Common myeloid progenitor, CD34-positive (primary cell): ENCODE results near the gene OR13C4. TPM values are rescaled to one million over a fixed set of nuclear protein-coding genes. Genes with fewer than 3 reads are reported as not detected.

Experiments
- CTCF ChIA-PET: fragments of 350-600 bp; sonication (Branson Sonifier 250); formaldehyde crosslinking; loops from one replicate; lab custom pipeline; 2021; ENCODE audit warnings: antibody characterized with exemption; lab: Charles Lee
- POLR2A ChIA-PET: fragments of 350-600 bp; sonication (Branson Sonifier 250); formaldehyde crosslinking; loops from one replicate; lab custom pipeline; 2021; ENCODE audit warnings: antibody characterized with exemption; lab: Charles Lee
- DNase-seq, 3 donors: peaks; one replicate each; pipeline versions ENCODE4 v3.0.0 to v3.0.0-alpha.2; 2013
- H3K27ac ChIP-seq, 2 experiments: 1 replicate in 1 of 2; 2 replicates in 1 of 2; pipeline ENCODE4 v1.7.0; 2013; ENCODE audit warnings: inconsistent platforms in 2 of 2, low read length in 2 of 2, mild to moderate bottlenecking in 2 of 2, low read depth in 1 of 2, moderate library complexity in 1 of 2; ENCODE audit not compliant: severe bottlenecking in 2 of 2, insufficient read depth in 1 of 2, poor library complexity in 1 of 2
- H3K27me3 ChIP-seq, 5 experiments: replicated peaks in 2 of 5; 1 replicate in 3 of 5; 2 replicates in 2 of 5; pipeline versions ENCODE4 v1.6.1 to v1.7.0; 2013; ENCODE audit warnings: low read length in 4 of 5, mild to moderate bottlenecking in 2 of 5, moderate library complexity in 2 of 5, inconsistent platforms in 1 of 5; ENCODE audit not compliant: insufficient read depth in 5 of 5, control insufficient read depth in 4 of 5
- H3K36me3 ChIP-seq, 4 experiments: 1 replicate in 2 of 4; 2 replicates in 2 of 4; pipeline versions ENCODE4 v1.6.1 to v1.7.0; 2013; ENCODE audit warnings: low read length in 3 of 4, control low read depth in 1 of 4, mild to moderate bottlenecking in 1 of 4; ENCODE audit not compliant: control insufficient read depth in 4 of 4, insufficient read depth in 4 of 4
- H3K4me1 ChIP-seq, 4 experiments: 1 replicate in 3 of 4; 2 replicates in 1 of 4; pipeline versions ENCODE4 v1.6.1 to v1.7.1; 2013; ENCODE audit warnings: low read length in 3 of 4, mild to moderate bottlenecking in 3 of 4, control low read depth in 1 of 4, inconsistent platforms in 1 of 4, moderate library complexity in 1 of 4; ENCODE audit not compliant: control insufficient read depth in 4 of 4, insufficient read depth in 4 of 4; ENCODE audit errors: control extremely low read depth in 1 of 4
- H3K4me3 ChIP-seq, 7 experiments: 1 replicate in 4 of 7; 2 replicates in 3 of 7; pipeline versions ENCODE4 v1.5.1 to v1.7.0; 2013; ENCODE audit warnings: mild to moderate bottlenecking in 7 of 7, low read length in 6 of 7, moderate library complexity in 6 of 7, inconsistent platforms in 2 of 7, low read depth in 2 of 7, control low read depth in 1 of 7; ENCODE audit not compliant: insufficient read depth in 4 of 7, control insufficient read depth in 1 of 7; ENCODE audit errors: extremely low read depth in 1 of 7
- H3K9me3 ChIP-seq, 5 experiments: 1 replicate in 4 of 5; 2 replicates in 1 of 5; pipeline versions ENCODE4 v1.6.1 to v1.7.1; 2013; ENCODE audit warnings: low read length in 4 of 5, mild to moderate bottlenecking in 2 of 5, inconsistent platforms in 1 of 5, low read depth in 1 of 5, moderate library complexity in 1 of 5; ENCODE audit not compliant: control insufficient read depth in 4 of 5, insufficient read depth in 2 of 5; ENCODE audit errors: control extremely low read depth in 1 of 5
- WGBS: methylation state at CpG from one replicate; pipeline ENCODE4 v1.1.5; 2013; ENCODE audit not compliant: insufficient coverage; 5-methylcytosine and 5-hydroxymethylcytosine counted together
- polyA plus RNA-seq: library from polyadenylated mRNA; unstranded; fragments of 120-200 nt; gene quantifications from one replicate; pipeline ENCODE4 v1.2.1, GENCODE V29; 2013

The OR13C4 gene
- 0.04 TPM for polyA plus RNA-seq

DNA sequence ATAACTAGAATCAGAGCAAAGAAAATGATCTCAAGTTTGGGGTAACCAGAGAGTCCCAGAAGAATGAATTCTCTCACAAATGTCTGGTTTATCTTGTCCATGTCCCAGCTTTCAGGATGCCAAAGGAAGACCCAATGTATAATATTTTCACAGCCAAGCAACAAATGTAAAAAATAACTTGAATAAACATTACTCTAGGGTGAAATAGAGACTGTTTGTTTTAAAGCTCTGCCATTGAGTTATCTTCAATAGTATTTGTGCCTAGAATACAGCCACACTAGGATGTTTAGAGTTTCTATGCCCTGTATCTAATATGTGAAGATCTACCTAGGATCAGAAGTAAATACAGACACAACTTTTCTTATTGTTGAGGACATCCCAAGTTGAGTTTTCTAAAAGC lies at the start of gene OR13C4:
Gene OR13C4, minus strand, starts transcription at position 101 of the 400 bp plus-strand sequence. Its CDS starts 0 bp downstream, at position 101.
- H3K27me3 ChIP-seq = no peaks in the 10 kb centered on the region
- no peaks in the 10 kb centered on the region for H3K4me1 ChIP-seq
- no peak within 1 kb of the TSS for H3K4me3 ChIP-seq
- H3K27ac ChIP-seq = no peak within 1 kb of the TSS
- ChIA-PET CTCF (no interaction called here), POLR2A (no interaction called here)
- DNase-seq = no peak
- H3K36me3 ChIP-seq = no peaks in the 10 kb centered on the region
- peaks cover 0 to 2% (median 0%) of the 10 kb centered on the region in 5 experiments for H3K9me3 ChIP-seq

DNA sequence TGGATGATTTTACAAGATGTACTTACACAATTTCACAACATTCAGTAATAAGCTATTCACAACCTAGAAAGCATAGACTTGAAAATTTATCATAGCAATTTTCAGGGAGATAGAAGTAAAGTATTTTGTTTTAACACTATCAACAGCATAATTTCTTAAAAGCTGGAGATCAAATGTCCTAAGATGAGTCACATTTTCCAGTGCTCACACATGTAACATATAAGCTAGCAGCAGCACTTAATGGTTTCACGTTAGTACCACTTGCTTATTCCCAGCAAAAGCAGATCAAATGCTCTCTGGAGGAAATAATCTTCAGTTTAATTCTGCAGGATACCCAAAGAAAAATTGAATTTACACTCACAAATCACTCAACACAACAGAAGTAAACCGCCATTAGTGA lies 48.4 kb upstream of the OR13C4 start:
- CTCF ChIA-PET = no interaction called here
- DNase-seq = no peak
- 40% methylated on average over 1 of the region's 2 CpGs for WGBS

DNA sequence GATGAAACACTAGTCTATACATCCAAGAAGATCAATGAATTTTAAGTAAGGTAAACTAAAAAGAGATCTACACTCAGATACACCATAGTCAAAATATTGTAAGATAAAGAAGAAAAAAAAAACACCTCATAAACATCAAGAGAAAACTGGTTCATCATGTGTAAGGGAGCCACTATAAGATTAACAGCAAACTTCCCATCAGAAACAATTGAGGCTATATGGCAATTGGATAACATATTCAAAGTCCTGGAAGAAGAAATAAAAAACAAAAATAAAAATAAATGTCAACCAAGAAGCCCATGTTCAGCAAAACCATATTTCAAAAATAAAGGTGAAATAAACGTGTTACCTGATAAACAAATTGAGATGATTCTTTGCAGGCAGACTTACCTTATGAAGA lies 45.6 kb upstream of the OR13C4 start:
- no peaks in the 10 kb centered on the region for H3K36me3 ChIP-seq
- H3K4me1 ChIP-seq = no peaks in the 10 kb centered on the region
- H3K27ac ChIP-seq = no peak overlapping the region
- WGBS = no CpG with 5 or more reads among the region's 1 CpG
- ChIA-PET CTCF (no interaction called here), POLR2A (interaction anchor here (0.7 kb wide), 1 partner anchor 110 kb away, joined by 3 read pairs; no protein-coding TSS in a partner anchor)
- H3K9me3 ChIP-seq = peaks cover 0 to 9% (median 2%) of the 10 kb centered on the region in 5 experiments
- no peaks in the 10 kb centered on the region for H3K27me3 ChIP-seq
- no peak for DNase-seq
- H3K4me3 ChIP-seq = no peak overlapping the region

More for the DNA sequence above, 48.4 kb upstream of the OR13C4 start:
- POLR2A ChIA-PET = no interaction called here
- Histone ChIP-seq H3K36me3 (no peaks in the 10 kb centered on the region), H3K27ac (no peak overlapping the region), H3K9me3 (peaks cover 0 to 5% (median 2%) of the 10 kb centered on the region in 5 experiments), H3K27me3 (no peaks in the 10 kb centered on the region), H3K4me3 (no peak overlapping the region), H3K4me1 (no peaks in the 10 kb centered on the region)

DNA sequence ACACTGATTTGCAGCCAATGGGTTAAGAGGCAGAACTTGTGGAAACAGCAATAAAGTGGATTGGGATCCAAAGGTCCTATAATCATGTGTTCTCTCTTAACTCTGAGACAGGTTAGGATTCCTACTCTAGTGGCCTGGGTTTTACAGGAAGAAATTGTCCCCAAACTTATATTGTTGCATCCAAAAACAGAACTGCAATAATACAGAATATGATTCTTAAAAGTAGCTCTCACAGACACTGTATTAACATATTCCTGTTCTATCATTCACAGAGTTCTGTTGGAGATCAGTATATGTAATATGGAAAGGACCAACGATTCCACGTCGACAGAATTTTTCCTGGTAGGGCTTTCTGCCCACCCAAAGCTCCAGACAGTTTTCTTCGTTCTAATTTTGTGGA lies 41.9 kb upstream of the OR13C4 start, which contains the start of gene OR13C8:
Gene OR13C8, plus strand, starts transcription at position 301 of the 400 bp plus-strand sequence. Its CDS starts 0 bp downstream, at position 301.
- POLR2A ChIA-PET = no interaction called here
- no peaks in the 10 kb centered on the region for H3K4me1 ChIP-seq
- H3K36me3 ChIP-seq = no peaks in the 10 kb centered on the region
- no peaks in the 10 kb centered on the region for H3K27me3 ChIP-seq
- 100% methylated on average over 1 of the region's 4 CpGs for WGBS
- H3K9me3 ChIP-seq = peaks cover 0 to 9% (median 2%) of the 10 kb centered on the region in 5 experiments
- H3K27ac ChIP-seq = no peak within 1 kb of the TSS
- H3K4me3 ChIP-seq = no peak within 1 kb of the TSS
- no peak for DNase-seq
- CTCF ChIA-PET = no interaction called here

DNA sequence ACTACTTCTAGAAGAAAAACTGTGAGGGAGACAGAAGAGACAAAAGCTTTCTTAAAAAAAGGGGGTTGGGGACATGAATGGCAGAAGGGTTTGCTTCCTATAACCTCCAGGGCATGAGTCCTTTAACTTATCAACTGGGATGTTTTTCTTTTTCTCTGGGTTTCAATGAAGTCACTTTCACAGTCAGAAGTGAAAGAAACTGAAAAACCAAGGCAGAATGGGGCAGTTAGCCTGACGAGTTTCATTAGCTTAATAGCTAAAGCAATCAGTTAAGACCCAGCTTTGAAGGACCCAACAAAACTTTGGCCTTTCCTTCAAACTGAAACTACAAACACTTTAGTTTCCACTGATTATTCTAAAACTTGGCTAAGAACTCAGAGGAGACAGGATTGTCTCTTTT lies 37.3 kb upstream of the OR13C4 start:
- 57% methylated on average over 1 of the region's 1 CpG for WGBS
- no peak for DNase-seq
- POLR2A ChIA-PET = no interaction called here

DNA sequence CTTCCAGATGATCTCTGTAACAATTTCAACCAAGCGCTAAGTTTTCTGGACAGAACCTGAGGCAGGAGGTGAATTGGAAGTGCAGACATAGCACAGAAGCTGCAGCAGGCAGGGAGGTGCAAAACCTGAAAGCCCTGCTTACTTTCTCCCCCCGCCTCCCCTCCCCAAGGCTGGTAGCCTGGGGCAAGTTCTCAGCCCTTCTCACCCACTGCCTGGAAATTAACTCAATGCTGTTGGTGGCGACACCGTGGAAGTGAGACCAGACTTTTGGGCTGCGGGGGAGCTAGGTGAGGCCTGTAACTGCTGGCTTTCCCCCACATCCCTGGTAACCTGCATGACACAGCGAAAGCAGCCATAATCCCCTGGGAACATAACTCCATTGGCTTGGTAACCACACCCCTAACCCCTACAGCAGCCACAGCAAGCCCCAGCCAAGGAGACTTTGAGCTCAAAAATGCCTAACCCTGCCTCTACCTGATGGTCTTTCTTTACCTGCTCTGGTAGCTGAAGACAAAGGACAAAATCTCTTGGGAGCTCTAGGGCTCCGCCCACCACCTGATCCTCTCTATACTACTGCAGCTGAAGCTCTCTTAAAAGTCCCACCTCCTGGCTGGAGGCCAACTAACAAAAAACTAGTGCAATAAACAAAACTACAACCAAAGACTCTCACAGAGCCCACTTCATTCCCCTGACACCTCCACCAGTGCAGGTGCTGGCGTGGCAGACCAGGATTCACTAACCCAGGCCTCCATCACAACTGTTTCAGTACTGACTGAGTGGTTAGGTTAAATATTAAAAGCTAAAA lies 30.0 kb upstream of the OR13C4 start:
- Histone ChIP-seq H3K4me1 (no peaks in the 10 kb centered on the region), H3K27me3 (no peaks in the 10 kb centered on the region), H3K4me3 (no peak overlapping the region), H3K9me3 (peaks cover 0 to 2% (median 0%) of the 10 kb centered on the region in 5 experiments), H3K27ac (no peak overlapping the region), H3K36me3 (no peaks in the 10 kb centered on the region)
- POLR2A ChIA-PET = no interaction called here
- CTCF ChIA-PET = no interaction called here
- DNase-seq = no peak
- 96% methylated on average over 6 of the region's 8 CpGs for WGBS

More for the DNA sequence above, 37.3 kb upstream of the OR13C4 start:
- Histone ChIP-seq H3K36me3 (no peaks in the 10 kb centered on the region), H3K27ac (no peak overlapping the region), H3K27me3 (no peaks in the 10 kb centered on the region), H3K9me3 (peaks cover 0 to 1% (median 0%) of the 10 kb centered on the region in 5 experiments), H3K4me3 (no peak overlapping the region), H3K4me1 (no peaks in the 10 kb centered on the region)
- CTCF ChIA-PET = no interaction called here

DNA sequence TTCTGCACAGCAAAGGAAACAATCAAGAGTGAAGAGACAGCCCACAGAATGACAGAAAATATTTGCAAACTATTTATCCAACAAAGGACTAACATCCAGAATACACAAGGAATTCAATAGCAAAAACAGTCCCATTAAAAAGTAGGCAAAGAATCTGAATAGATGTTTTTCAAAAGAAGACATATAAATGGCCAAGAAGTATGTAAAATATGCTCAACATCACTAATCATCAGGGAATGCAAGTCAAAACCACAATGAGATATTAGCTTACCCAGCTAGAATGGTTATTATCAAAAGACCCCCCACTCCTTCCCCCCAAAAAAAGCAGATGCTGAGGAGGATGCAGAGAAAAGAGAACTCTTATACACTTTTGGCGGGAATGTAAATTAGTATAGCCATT lies 28.5 kb upstream of the OR13C4 start:
- H3K36me3 ChIP-seq = no peaks in the 10 kb centered on the region
- H3K27me3 ChIP-seq = no peaks in the 10 kb centered on the region
- H3K27ac ChIP-seq = no peak overlapping the region
- no peak for DNase-seq
- POLR2A ChIA-PET = no interaction called here
- no peaks in the 10 kb centered on the region for H3K4me1 ChIP-seq
- no CpG with 5 or more reads among the region's 1 CpG for WGBS
- CTCF ChIA-PET = no interaction called here
- no peak overlapping the region for H3K4me3 ChIP-seq
- peaks cover 0 to 2% (median 0%) of the 10 kb centered on the region in 5 experiments for H3K9me3 ChIP-seq
